ENCODE results near the gene BCAP31. TPM values are rescaled to one million over a fixed set of nuclear protein-coding genes. Genes with fewer than 3 reads are reported as not detected.

Gene BCAP31
- total RNA-seq, 1 experiment from 2014 or later, result 232 TPM

DNA sequence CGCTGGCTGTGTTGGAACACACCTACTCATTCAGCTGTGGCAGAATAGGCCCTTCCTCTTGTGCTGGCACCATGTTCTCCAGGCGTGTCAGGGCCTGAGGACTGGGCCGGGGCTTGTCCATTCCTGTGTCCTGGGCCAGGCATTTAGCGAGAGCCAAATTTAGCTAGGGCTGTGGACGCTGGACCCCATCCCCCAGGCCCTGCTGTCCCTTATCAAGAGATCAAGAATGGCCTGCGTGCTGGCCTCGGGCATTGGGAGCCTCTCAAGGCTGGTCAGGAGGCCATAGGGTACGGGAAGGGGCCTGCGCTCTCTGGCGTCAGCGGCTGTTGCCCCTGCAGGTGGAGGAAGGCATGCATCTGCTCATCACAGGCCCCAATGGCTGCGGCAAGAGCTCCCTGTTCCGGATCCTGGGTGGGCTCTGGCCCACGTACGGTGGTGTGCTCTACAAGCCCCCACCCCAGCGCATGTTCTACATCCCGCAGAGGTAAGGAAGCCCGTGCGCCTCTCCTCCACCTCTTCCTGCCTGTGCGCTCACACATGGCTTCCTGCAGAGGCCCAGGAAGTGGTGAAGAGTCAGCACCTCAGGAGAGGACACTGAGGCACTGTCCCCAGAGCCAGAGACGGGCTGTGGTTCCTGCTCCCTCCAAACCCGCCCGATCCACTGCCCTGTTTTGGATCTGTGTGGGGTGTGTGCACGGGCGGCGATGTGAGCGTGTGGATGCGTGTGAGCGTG lies 15.7 kb upstream of the BCAP31 start:
- Mint-ChIP-seq H3K27ac (ENCODE audit: unreplicated experiment) (no peak overlapping the region), H3K9me3 (ENCODE audit: unreplicated experiment) (no peaks in the 10 kb centered on the region), H3K27me3 (ENCODE audit: insufficient read depth, unreplicated experiment) (no peaks in the 10 kb centered on the region), H3K4me1 (ENCODE audit: low read depth, unreplicated experiment) (no peaks in the 10 kb centered on the region), H3K36me3 (ENCODE audit: insufficient read depth, unreplicated experiment) (no peaks in the 10 kb centered on the region), H3K4me3 (ENCODE audit: unreplicated experiment) (no peak overlapping the region)
- no TSS peak for BruUV-seq (replicated peaks)
- no peak overlapping the region for H3K4me3 ChIP-seq (ENCODE audit: low read depth, low read length)
- intact Hi-C loops (cut with micrococcal nuclease; ENCODE audit: unreplicated experiment), result no loop called here
- ChIA-PET CTCF (no interaction called here), POLR2A (no interaction called here)
- no peak for TF ChIP-seq CTCF (IDR thresholded peaks at IDR 0.05; ENCODE audit: insufficient read depth in 1 of 2, low read depth in 1 of 2, low read length in 1 of 2, severe bottlenecking in 1 of 2, unreplicated experiment in 1 of 2)
- H3K36me3 ChIP-seq (ENCODE audit: control insufficient read depth, insufficient read depth, low read length), result no peaks in the 10 kb centered on the region
- H3K9me3 ChIP-seq, result no peaks in the 10 kb centered on the region
- no peaks in the 10 kb centered on the region for H3K4me1 ChIP-seq
- no peaks in the 10 kb centered on the region for H3K27me3 ChIP-seq (replicated peaks; ENCODE audit: control insufficient read depth, insufficient read depth, low read length)
- DNase-seq, result no peak

DNA sequence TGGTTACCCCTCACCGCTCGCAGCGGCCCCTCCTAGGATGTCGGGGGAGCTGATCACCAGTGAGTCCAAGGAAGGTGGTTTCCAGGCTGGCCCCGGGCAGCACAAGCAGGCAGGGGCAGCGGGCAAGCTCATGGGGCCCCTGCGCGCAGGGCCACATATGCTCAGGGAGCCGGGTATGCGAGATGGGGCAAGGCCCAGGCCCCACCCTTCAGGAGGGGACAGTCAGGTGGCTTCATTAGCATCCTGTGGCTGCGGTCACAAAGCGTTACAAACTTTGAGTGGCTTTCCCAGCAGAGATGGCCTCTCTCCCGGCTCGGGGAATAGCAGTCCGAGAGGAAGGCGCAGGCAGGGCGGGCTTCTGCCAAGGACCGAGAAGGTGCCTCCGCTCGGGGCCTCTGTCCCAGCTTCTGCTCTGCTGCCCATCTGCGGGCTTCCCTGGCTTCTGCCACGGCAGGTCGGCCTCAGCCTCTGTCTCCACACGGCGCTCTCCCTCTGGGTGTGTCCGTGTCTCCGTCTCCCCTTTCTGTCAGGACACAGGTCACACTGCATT lies 13.9 kb upstream of the BCAP31 start:
- no peak for DNase-seq
- no peak overlapping the region for H3K4me3 ChIP-seq (ENCODE audit: low read depth, low read length)
- Mint-ChIP-seq H3K27me3 (ENCODE audit: insufficient read depth, unreplicated experiment) (no peaks in the 10 kb centered on the region), H3K4me1 (ENCODE audit: low read depth, unreplicated experiment) (no peaks in the 10 kb centered on the region), H3K27ac (ENCODE audit: unreplicated experiment) (no peak overlapping the region), H3K4me3 (ENCODE audit: unreplicated experiment) (no peak overlapping the region), H3K9me3 (ENCODE audit: unreplicated experiment) (no peaks in the 10 kb centered on the region), H3K36me3 (ENCODE audit: insufficient read depth, unreplicated experiment) (no peaks in the 10 kb centered on the region)
- H3K9me3 ChIP-seq, result no peaks in the 10 kb centered on the region
- H3K4me1 ChIP-seq, result no peaks in the 10 kb centered on the region
- intact Hi-C loops (cut with micrococcal nuclease; ENCODE audit: unreplicated experiment), result no loop called here
- ChIA-PET POLR2A (no interaction called here), CTCF (no interaction called here)
- H3K36me3 ChIP-seq (ENCODE audit: control insufficient read depth, insufficient read depth, low read length), result no peaks in the 10 kb centered on the region
- no TSS peak for BruUV-seq (replicated peaks)
- no peak for TF ChIP-seq CTCF (IDR thresholded peaks at IDR 0.05; ENCODE audit: insufficient read depth in 1 of 2, low read depth in 1 of 2, low read length in 1 of 2, severe bottlenecking in 1 of 2, unreplicated experiment in 1 of 2)
- H3K27me3 ChIP-seq (replicated peaks; ENCODE audit: control insufficient read depth, insufficient read depth, low read length), result no peaks in the 10 kb centered on the region

DNA sequence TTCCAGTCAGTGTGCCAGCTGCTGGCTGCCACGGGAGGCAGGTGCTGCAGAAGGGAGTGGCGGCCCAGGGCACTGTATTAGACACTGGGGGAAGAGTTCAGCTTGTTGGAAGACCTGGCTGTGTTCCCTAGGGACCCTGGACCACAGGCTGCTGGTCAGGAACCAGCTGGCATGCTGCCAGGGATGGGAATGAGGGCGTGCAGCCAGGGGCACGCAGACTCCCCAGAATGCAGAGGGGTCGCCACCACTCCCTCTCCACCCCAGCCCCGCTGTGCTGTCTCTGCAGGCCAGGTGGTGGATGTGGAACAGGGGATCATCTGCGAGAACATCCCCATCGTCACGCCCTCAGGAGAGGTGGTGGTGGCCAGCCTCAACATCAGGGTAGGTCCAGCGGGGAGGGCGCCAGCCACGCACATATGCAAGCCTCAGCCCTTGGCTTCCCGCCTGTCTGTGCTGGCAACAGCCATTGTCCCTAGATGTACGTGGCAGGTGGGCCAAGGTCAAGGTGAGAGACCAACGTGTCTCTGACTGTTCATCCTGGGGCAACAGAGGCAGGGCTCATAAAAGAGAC lies 12.8 kb upstream of the BCAP31 start:
- Histone ChIP-seq H3K4me3 (ENCODE audit: low read depth, low read length) (no peak overlapping the region), H3K27me3 (replicated peaks; ENCODE audit: control insufficient read depth, insufficient read depth, low read length) (no peaks in the 10 kb centered on the region), H3K4me1 (no peaks in the 10 kb centered on the region), H3K9me3 (no peaks in the 10 kb centered on the region), H3K36me3 (ENCODE audit: control insufficient read depth, insufficient read depth, low read length) (no peaks in the 10 kb centered on the region)
- Mint-ChIP-seq H3K4me1 (ENCODE audit: low read depth, unreplicated experiment) (no peaks in the 10 kb centered on the region), H3K27ac (ENCODE audit: unreplicated experiment) (no peak overlapping the region), H3K9me3 (ENCODE audit: unreplicated experiment) (no peaks in the 10 kb centered on the region), H3K27me3 (ENCODE audit: insufficient read depth, unreplicated experiment) (no peaks in the 10 kb centered on the region), H3K36me3 (ENCODE audit: insufficient read depth, unreplicated experiment) (no peaks in the 10 kb centered on the region), H3K4me3 (ENCODE audit: unreplicated experiment) (no peak overlapping the region)
- ChIA-PET POLR2A (no interaction called here), CTCF (no interaction called here)
- no peak for TF ChIP-seq CTCF (IDR thresholded peaks at IDR 0.05; ENCODE audit: insufficient read depth in 1 of 2, low read depth in 1 of 2, low read length in 1 of 2, severe bottlenecking in 1 of 2, unreplicated experiment in 1 of 2)
- BruUV-seq (replicated peaks), result no TSS peak
- no peak for DNase-seq
- intact Hi-C loops (cut with micrococcal nuclease; ENCODE audit: unreplicated experiment), result no loop called here

Measured in Caco-2 (cell line).